Lower lobe of right lung (tissue), 2 donors: Measurements from ENCODE around the gene ENTPD2. TPM values are rescaled to one million over a fixed set of nuclear protein-coding genes. Genes with fewer than 3 reads are reported as not detected.
"Not testable (repeated sequence)": the region's sequence is repeated elsewhere in the genome, so short reads cannot be mapped to it uniquely, and the experiment has no call there.

Source experiments
- ATAC-seq, 2 donors: fragments of 200-7000 bp; cut with Tn5 transposase; one replicate each; pipeline ENCODE4 v1.9.1; 2020 to 2022; ENCODE audit warnings: mild to moderate bottlenecking in 2 of 2, moderate library complexity in 2 of 2
- DNase-seq: peaks from one replicate; pipeline ENCODE4 v3.0.0-alpha.2; 2020
- H3K27ac ChIP-seq: fragments of 200-600 bp; one replicate; pipeline ENCODE4 v1.8.0; 2022
- H3K27me3 ChIP-seq: fragments of 200-600 bp; one replicate; pipeline ENCODE4 v1.8.0; 2022; ENCODE audit warnings: low read depth
- H3K36me3 ChIP-seq: fragments of 200-600 bp; one replicate; pipeline ENCODE4 v1.8.0; 2022; ENCODE audit warnings: mild to moderate bottlenecking
- H3K4me1 ChIP-seq: fragments of 200-600 bp; one replicate; pipeline ENCODE4 v1.8.0; 2022
- H3K4me3 ChIP-seq: fragments of 200-600 bp; one replicate; pipeline ENCODE4 v1.8.0; 2022; ENCODE audit warnings: mild to moderate bottlenecking
- H3K9me3 ChIP-seq: fragments of 200-600 bp; one replicate; pipeline ENCODE4 v1.8.0; 2022
- CTCF ChIP-seq: fragments of 200-600 bp; IDR thresholded peaks from one replicate; pipeline ENCODE4 v1.8.0; 2022; ENCODE audit warnings: antibody characterized with exemption, mild to moderate bottlenecking
- intact Hi-C: fragments of 100-400 bp; cut with DNase I; formaldehyde crosslinking; loops from one replicate; pipeline ENCODE4 v1.11.0; 2022
- total RNA-seq: library from RNA; stranded (reverse); fragmentation: NEBNext Ultra II Directional; extraction: Animal tissue kit (Norgen Biotek cat#: 25700); gene quantifications from one replicate; pipeline ENCODE4 v1.2.1, GENCODE V29; 2021
- donor health status: DM: no; HTN: yes; CAD: no; lungs with severe emphysema.

ENTPD2 gene
- total RNA-seq, 1 donor from 2014 or later: 0.62 TPM

- intact Hi-C loops: no loop called here
- ATAC-seq: peak; percentile 75 to 77
- peak; percentile 85 for DNase-seq
- peaks cover 8% of the 10 kb centered on the region for H3K27me3 ChIP-seq
- no peak overlapping the region for H3K4me3 ChIP-seq
- H3K4me1 ChIP-seq: peaks cover 7% of the 10 kb centered on the region
- H3K9me3 ChIP-seq: no peaks in the 10 kb centered on the region
- H3K27ac ChIP-seq: no peak overlapping the region
- no peaks in the 10 kb centered on the region for H3K36me3 ChIP-seq
- peak; percentile 96 for TF ChIP-seq CTCF
These were observed 10.4 kb upstream of the ENTPD2 start for GRCh38 chr9:137064027-137064879.

GRCh38 chr9:137063311-137064026 lies 9.6 kb upstream of the ENTPD2 start:
- ATAC-seq (no peak), DNase-seq (no peak)
- no peak overlapping the region for H3K4me3 ChIP-seq
- H3K9me3 ChIP-seq: no peaks in the 10 kb centered on the region
- no peak for TF ChIP-seq CTCF
- intact Hi-C loops: no loop called here
- peaks cover 7% of the 10 kb centered on the region for H3K4me1 ChIP-seq
- no peaks in the 10 kb centered on the region for H3K36me3 ChIP-seq
- peaks cover under 1% of the 10 kb centered on the region for H3K27me3 ChIP-seq
- H3K27ac ChIP-seq: no peak overlapping the region

GRCh38 chr9:137062798-137063197 lies 8.9 kb upstream of the ENTPD2 start:
- DNase-seq, H3K27me3 ChIP-seq, ATAC-seq, H3K4me1 ChIP-seq, H3K4me3 ChIP-seq, H3K9me3 ChIP-seq, intact Hi-C loops, H3K27ac ChIP-seq, H3K36me3 ChIP-seq: not testable (repeated sequence)

GRCh38 chr9:137062384-137062783 lies 8.5 kb upstream of the ENTPD2 start:
- intact Hi-C loops: no loop called here
- TF ChIP-seq CTCF: no peak
- no peak for ATAC-seq
- peaks cover 7% of the 10 kb centered on the region for H3K4me1 ChIP-seq
- DNase-seq: no peak
- no peaks in the 10 kb centered on the region for H3K36me3 ChIP-seq
- H3K27ac ChIP-seq: no peak overlapping the region
- no peak overlapping the region for H3K4me3 ChIP-seq
- H3K9me3 ChIP-seq: no peaks in the 10 kb centered on the region
- no peaks in the 10 kb centered on the region for H3K27me3 ChIP-seq

GRCh38 chr9:137058521-137059234 lies 4.8 kb upstream of the ENTPD2 start:
- no peak for TF ChIP-seq CTCF

More at GRCh38 chr9:137058521-137059234, 4.8 kb upstream of the ENTPD2 start:
- peaks cover 13% of the 10 kb centered on the region for H3K27me3 ChIP-seq
- peaks cover 22% of the 10 kb centered on the region for H3K4me1 ChIP-seq
- no peak overlapping the region for H3K4me3 ChIP-seq
- ATAC-seq (no peak), DNase-seq (no peak)
- intact Hi-C loops: no loop called here
- H3K27ac ChIP-seq: no peak overlapping the region
- no peaks in the 10 kb centered on the region for H3K9me3 ChIP-seq
- no peaks in the 10 kb centered on the region for H3K36me3 ChIP-seq
